NT2/D1 (cell line): ENCODE data around the gene RTF2.

ENCODE experiments used
- YY1 ChIP-seq: IDR thresholded peaks from 2 replicates; pipeline ENCODE4 v1.6.1; 2011; ENCODE audit not compliant: insufficient read length, insufficient read depth
- ZNF274 ChIP-seq: IDR thresholded peaks from 2 replicates; pipeline ENCODE4 v1.6.1; 2011; ENCODE audit warnings: mild to moderate bottlenecking, low read depth, low read length

GRCh38 chr20:56566621-56567020 lies 98.2 kb downstream of the RTF2 start:
- TF ChIP-seq ZNF274 = no peak
- TF ChIP-seq YY1 = no peak
